ENCODE results near the gene PSTPIP2. TPM values are rescaled to one million over a fixed set of nuclear protein-coding genes. Genes with fewer than 3 reads are reported as not detected.
A peak's percentile ranks its signal among the peaks of the same experiment; 100 is the strongest.

Gene PSTPIP2
- total and polyA plus RNA-seq, 9 of the 15 experiments (the other 6 are each of a cell fraction or from before 2014, with no cell fraction given): 14.0 to 45.7 (median 27.1) TPM

GRCh38 chr18:46055838-46056230 is 16.2 kb downstream of the PSTPIP2 start:
- no peaks in the 10 kb centered on the region for H3K9me1 ChIP-seq (ENCODE audit: control insufficient read depth, insufficient read depth, low read length)
- no peak overlapping the region for H2AFZ ChIP-seq (ENCODE audit: low read depth, low read length)
- in situ Hi-C loops (cut with MboI): no loop called here
- H3K4me1 ChIP-seq (replicated peaks in 1 of 2; ENCODE audit: control insufficient read depth in 2 of 2, insufficient read depth in 2 of 2, low read length in 2 of 2): peaks cover 10 to 37% of the 10 kb centered on the region in 2 experiments; a peak in 4 of 5 replicates
- 17% methylated on average over 3 of the region's 4 CpGs for WGBS (ENCODE audit: insufficient coverage, low coverage, missing lambda C conversion rate)
- H4K20me1 ChIP-seq (replicated peaks; ENCODE audit: control insufficient read depth, insufficient read depth, low read length): no peaks in the 10 kb centered on the region
- no peaks in the 10 kb centered on the region for H3K9me3 ChIP-seq (replicated peaks; ENCODE audit: control insufficient read depth, insufficient read depth, low read depth, low read length)
- TF ChIP-seq TAF7 (tag; IDR thresholded peaks at IDR 0.05) (no peak), HDAC6 (IDR thresholded peaks at IDR 0.05; ENCODE audit: low read depth, low read length) (no peak), ZNF780A (CRISPR knock-in tag; IDR thresholded peaks at IDR 0.05) (no peak), CEBPZ (IDR thresholded peaks at IDR 0.05; ENCODE audit: borderline replicate concordance, low read depth, low read length) (no peak), EWSR1 (IDR thresholded peaks at IDR 0.05; ENCODE audit: borderline replicate concordance, low read depth, partially characterized antibody) (no peak), SMAD1 (IDR thresholded peaks at IDR 0.05; ENCODE audit: low read depth, low read length, partially characterized antibody) (no peak), FOXO4 (CRISPR knock-in tag; IDR thresholded peaks at IDR 0.05) (no peak), ETS2 (tag; IDR thresholded peaks at IDR 0.05; ENCODE audit: borderline replicate concordance, poor library complexity, severe bottlenecking) (no peak), ZNF23 (CRISPR knock-in tag; IDR thresholded peaks at IDR 0.05) (no peak), BHLHE40 (IDR thresholded peaks at IDR 0.05; ENCODE audit: low read length) (no peak)
- H3K4me3 ChIP-seq: no peak overlapping the region
- peaks cover 41% of the 10 kb centered on the region for H3K79me2 ChIP-seq (ENCODE audit: control insufficient read depth, insufficient read depth, low read length)
- no peak overlapping the region for H3K9ac ChIP-seq (ENCODE audit: insufficient read depth in 1 of 2, low read depth in 2 of 2, low read length in 2 of 2)
- H3K36me3 ChIP-seq (ENCODE audit: control insufficient read depth, insufficient read depth, low read length): peaks cover 4% of the 10 kb centered on the region; the same call in 1 of the 3 replicates
- POLR2A ChIA-PET: interaction anchor here (0.6 to 0.7 kb wide), 4 partner anchors 10 to 46 kb away, joined by 3 to 4 read pairs (median 4); no protein-coding TSS in a partner anchor
- no peaks in the 10 kb centered on the region for H3K27me3 ChIP-seq (ENCODE audit: control insufficient read depth in 2 of 2, insufficient read depth in 2 of 2, low read length in 2 of 2)
- CTCF ChIA-PET (ENCODE audit: low intra/inter-chr PET ratio): no interaction called here
- intact Hi-C loops (cut with micrococcal nuclease): no loop called here
- no TSS peak for BruUV-seq (replicated peaks)
- no peak overlapping the region; the same call in 2 of the 3 replicates for H3K27ac ChIP-seq (ENCODE audit: extremely low read depth, low read depth, low read length)
- H3K4me2 ChIP-seq (ENCODE audit: insufficient read depth, low read length): no peak overlapping the region; the same call in 1 of the 2 replicates
- DNase-seq (ENCODE audit: extremely low read depth in 1 of 4, low spot score in 3 of 4) (no peak), FAIRE-seq (no peak), ATAC-seq (peak; percentile 10; the same call in 2 of the 3 replicates)
